Measurements from ENCODE around the gene CHMP3. TPM values are rescaled to one million over a fixed set of nuclear protein-coding genes. Genes with fewer than 3 reads are reported as not detected.

CHMP3 gene
- total and polyA plus RNA-seq, 12 donors, result 26.1 to 203 (median 96.3) TPM

GRCh38 chr2:86577817-86578456, 14.7 kb upstream of the CHMP3 start:
- Histone ChIP-seq H3K27me3 (no peaks in the 10 kb centered on the region), H3K4me3 (no peak overlapping the region), H3K9me3 (replicated peaks in 1 of 3) (no peaks in the 10 kb centered on the region), H3K4me1 (replicated peaks in 1 of 2) (no peaks in the 10 kb centered on the region), H3K36me3 (replicated peaks in 1 of 2) (no peaks in the 10 kb centered on the region), H3K27ac (no peak overlapping the region)
- intact Hi-C loops (cut with DNase I), result no loop called here
- DNase-seq, result no peak
- WGBS, 4 donors, result 77 to 97% (median 85%) methylated on average over 2 of the region's 2 CpGs
- no peak for TF ChIP-seq POLR2A (IDR thresholded peaks at IDR 0.05)
- no peak for TF ChIP-seq CTCF (IDR thresholded peaks at IDR 0.05)

- 75 to 83% (median 80%) methylated on average over 3 of the region's 3 CpGs for WGBS, 4 donors
- DNase-seq, result no peak
- intact Hi-C loops (cut with DNase I), result no loop called here
- no peak for TF ChIP-seq POLR2A (IDR thresholded peaks at IDR 0.05)
- no peak for TF ChIP-seq CTCF (IDR thresholded peaks at IDR 0.05)
- H3K36me3 ChIP-seq (replicated peaks in 1 of 2), result no peaks in the 10 kb centered on the region
- H3K4me1 ChIP-seq (replicated peaks in 1 of 2), result no peaks in the 10 kb centered on the region
- no peak overlapping the region for H3K4me3 ChIP-seq
- no peaks in the 10 kb centered on the region for H3K27me3 ChIP-seq
- no peak overlapping the region for H3K27ac ChIP-seq
- no peaks in the 10 kb centered on the region for H3K9me3 ChIP-seq (replicated peaks in 1 of 3)
Observed at GRCh38 chr2:86570059-86570458, 6.8 kb upstream of the CHMP3 start.

- Histone ChIP-seq H3K9me3 (replicated peaks in 1 of 3) (no peaks in the 10 kb centered on the region), H3K4me3 (no peak overlapping the region), H3K36me3 (replicated peaks in 1 of 2) (no peaks in the 10 kb centered on the region), H3K4me1 (replicated peaks in 1 of 2) (peaks cover 9 to 12% of the 10 kb centered on the region in 2 donors), H3K27ac (no peak overlapping the region), H3K27me3 (no peaks in the 10 kb centered on the region)
- DNase-seq, result no peak
- TF ChIP-seq CTCF (IDR thresholded peaks at IDR 0.05) (no peak), POLR2A (IDR thresholded peaks at IDR 0.05) (no peak)
- intact Hi-C loops (cut with DNase I), result no loop called here
Observed at GRCh38 chr2:86566821-86567190, 3.6 kb upstream of the CHMP3 start.

GRCh38 chr2:86566158-86566820, 3.0 kb upstream of the CHMP3 start:
- no peak overlapping the region for H3K4me3 ChIP-seq
- intact Hi-C loops (cut with DNase I), result no loop called here
- no peak for DNase-seq
- TF ChIP-seq POLR2A (IDR thresholded peaks at IDR 0.05) (no peak), CTCF (IDR thresholded peaks at IDR 0.05) (no peak)
- no peaks in the 10 kb centered on the region for H3K9me3 ChIP-seq (replicated peaks in 1 of 3)
- 58 to 79% (median 67%) methylated on average over 6 of the region's 6 CpGs for WGBS, 4 donors
- H3K4me1 ChIP-seq (replicated peaks in 1 of 2), result peaks cover 14 to 17% of the 10 kb centered on the region in 2 donors
- H3K27me3 ChIP-seq, result no peaks in the 10 kb centered on the region
- H3K27ac ChIP-seq, result no peak overlapping the region
- H3K36me3 ChIP-seq (replicated peaks in 1 of 2), result no peaks in the 10 kb centered on the region

Measured in adrenal gland (tissue), 12 donors.